ENCODE results near the gene CNTFR. TPM values are rescaled to one million over a fixed set of nuclear protein-coding genes. Genes with fewer than 3 reads are reported as not detected.

The CNTFR gene
- total RNA-seq, 1 experiment from 2014 or later, result not detected

DNA sequence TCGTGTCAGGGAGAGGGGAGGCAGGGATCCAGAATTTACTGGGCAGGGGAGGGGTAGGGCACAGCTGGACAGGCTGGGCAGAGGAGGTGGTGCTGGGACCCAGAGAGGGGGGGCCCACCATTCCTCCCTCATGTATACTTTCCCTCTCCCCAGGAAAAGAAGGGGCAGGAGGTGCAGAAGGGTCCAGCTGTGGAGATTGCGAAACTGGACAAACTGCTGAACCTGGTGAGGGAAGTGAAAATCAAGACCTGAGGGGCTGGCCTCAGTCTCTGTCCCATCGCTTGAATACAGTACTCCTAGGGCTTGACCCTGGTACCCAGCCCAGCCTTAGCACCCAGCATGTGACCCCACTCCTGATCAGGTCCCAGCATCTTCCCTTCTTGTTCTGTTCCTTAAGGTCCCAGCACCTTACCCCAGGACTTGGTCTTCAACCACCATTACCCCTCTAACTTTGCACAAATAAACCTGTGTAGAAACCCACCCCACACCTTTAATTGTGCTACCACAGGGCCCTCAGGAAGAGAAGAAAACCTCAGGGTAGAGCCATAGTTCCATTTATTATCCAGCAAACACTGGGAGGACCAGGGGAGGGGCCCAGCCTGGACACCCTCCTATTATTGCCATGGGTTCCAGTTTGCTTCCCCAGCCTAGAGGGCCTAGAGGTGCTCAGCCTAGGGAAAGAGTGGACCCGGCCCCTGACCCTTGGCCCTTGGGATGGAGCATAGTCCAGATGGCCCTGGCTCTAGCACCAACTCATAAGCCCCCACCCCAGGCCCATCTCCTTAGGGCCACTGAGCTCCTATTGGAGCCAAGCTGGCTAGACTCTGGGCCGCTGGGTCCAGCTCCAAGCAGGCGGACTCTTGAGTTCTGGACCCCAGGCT lies 68.8 kb downstream of the CNTFR start:
- TF ChIP-seq, protein P1, sequence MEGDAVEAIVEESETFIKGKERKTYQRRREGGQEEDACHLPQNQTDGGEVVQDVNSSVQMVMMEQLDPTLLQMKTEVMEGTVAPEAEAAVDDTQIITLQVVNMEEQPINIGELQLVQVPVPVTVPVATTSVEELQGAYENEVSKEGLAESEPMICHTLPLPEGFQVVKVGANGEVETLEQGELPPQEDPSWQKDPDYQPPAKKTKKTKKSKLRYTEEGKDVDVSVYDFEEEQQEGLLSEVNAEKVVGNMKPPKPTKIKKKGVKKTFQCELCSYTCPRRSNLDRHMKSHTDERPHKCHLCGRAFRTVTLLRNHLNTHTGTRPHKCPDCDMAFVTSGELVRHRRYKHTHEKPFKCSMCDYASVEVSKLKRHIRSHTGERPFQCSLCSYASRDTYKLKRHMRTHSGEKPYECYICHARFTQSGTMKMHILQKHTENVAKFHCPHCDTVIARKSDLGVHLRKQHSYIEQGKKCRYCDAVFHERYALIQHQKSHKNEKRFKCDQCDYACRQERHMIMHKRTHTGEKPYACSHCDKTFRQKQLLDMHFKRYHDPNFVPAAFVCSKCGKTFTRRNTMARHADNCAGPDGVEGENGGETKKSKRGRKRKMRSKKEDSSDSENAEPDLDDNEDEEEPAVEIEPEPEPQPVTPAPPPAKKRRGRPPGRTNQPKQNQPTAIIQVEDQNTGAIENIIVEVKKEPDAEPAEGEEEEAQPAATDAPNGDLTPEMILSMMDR (IDR thresholded peaks at IDR 0.05; ENCODE audit: unreplicated experiment), result no peak
- H3K27ac Mint-ChIP-seq (ENCODE audit: unreplicated experiment), result no peak overlapping the region
- H3K36me3 Mint-ChIP-seq (ENCODE audit: insufficient read depth, unreplicated experiment), result no peaks in the 10 kb centered on the region
- peaks cover 9% of the 10 kb centered on the region for H3K4me1 Mint-ChIP-seq (ENCODE audit: low read depth, unreplicated experiment)
- intact Hi-C loops (cut with micrococcal nuclease; ENCODE audit: unreplicated experiment), result no loop called here
- peaks cover 88% of the 10 kb centered on the region for H3K27me3 Mint-ChIP-seq (ENCODE audit: unreplicated experiment)
- H3K4me3 Mint-ChIP-seq (ENCODE audit: low read depth, unreplicated experiment), result no peak overlapping the region
- H3K9me3 Mint-ChIP-seq (ENCODE audit: low read depth, unreplicated experiment), result no peaks in the 10 kb centered on the region
- DNase-seq, result no peak
- CTCF ChIA-PET, result no interaction called here
- no TSS peak for BruUV-seq (replicated peaks)

DNA sequence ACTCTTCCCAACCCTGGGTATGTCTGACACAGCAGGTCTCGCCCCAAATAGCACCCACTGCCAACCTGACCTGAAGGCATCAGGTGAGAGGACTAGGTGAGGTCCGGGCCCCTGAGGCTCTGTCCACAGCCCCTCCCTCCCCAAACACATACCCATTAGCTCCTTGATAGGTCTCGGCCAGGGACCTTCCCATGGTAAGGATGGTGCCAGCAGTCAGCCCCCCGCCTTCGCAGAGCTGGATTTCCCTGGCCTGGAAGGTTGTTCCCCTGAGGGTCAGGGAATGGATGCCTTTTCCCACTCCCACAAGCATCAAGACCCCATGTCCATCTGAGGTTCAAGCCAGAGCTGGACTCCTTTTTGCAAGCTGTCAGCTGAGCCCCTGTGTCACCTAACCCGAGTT lies 69.4 kb downstream of the CNTFR start:
- Mint-ChIP-seq H3K36me3 (ENCODE audit: insufficient read depth, unreplicated experiment) (no peaks in the 10 kb centered on the region), H3K27ac (ENCODE audit: unreplicated experiment) (no peak overlapping the region), H3K4me3 (ENCODE audit: low read depth, unreplicated experiment) (no peak overlapping the region), H3K9me3 (ENCODE audit: low read depth, unreplicated experiment) (no peaks in the 10 kb centered on the region), H3K4me1 (ENCODE audit: low read depth, unreplicated experiment) (peaks cover 9% of the 10 kb centered on the region), H3K27me3 (ENCODE audit: unreplicated experiment) (peaks cover 88% of the 10 kb centered on the region)
- TF ChIP-seq, protein P1 (IDR thresholded peaks at IDR 0.05; ENCODE audit: unreplicated experiment), result no peak
- CTCF ChIA-PET, result no interaction called here
- intact Hi-C loops (cut with micrococcal nuclease; ENCODE audit: unreplicated experiment), result no loop called here
- BruUV-seq (replicated peaks), result no TSS peak
- no peak for DNase-seq

DNA sequence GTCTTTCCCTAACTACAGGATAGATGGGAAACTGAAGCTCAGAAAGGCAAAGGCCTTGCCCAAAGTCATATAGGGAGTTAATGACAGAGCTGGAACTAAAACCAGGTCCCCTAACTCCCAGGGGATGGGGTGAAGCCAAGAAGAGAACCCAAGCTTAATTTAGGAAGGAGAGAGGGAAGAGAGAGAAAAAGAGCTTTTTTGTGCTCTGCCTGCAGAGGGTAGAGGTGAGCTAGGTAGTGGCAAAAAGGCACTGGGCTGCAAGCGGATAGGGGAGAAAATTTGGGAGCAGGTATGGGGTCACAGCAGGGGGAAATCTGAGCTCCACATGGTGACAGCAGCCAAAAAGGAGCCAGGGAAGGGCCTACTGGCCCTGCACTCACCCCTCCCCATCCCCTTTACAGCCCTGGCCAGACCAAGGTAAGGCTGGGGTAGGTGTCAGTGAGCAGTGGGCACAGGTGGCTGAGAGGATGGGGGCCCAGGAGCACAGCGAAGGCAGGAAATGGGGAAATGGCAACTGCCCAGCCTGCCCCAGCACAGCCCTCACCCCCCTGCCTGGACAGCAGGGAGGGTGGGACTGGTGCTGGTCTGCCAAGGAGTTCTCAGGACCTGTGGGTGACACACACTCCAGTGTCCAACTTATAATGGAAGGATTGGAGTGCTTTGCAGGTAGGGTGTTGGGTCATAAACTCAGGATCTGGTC lies 70.1 kb downstream of the CNTFR start:
- Mint-ChIP-seq H3K27me3 (ENCODE audit: unreplicated experiment) (peaks cover 88% of the 10 kb centered on the region), H3K4me3 (ENCODE audit: low read depth, unreplicated experiment) (no peak overlapping the region), H3K36me3 (ENCODE audit: insufficient read depth, unreplicated experiment) (no peaks in the 10 kb centered on the region), H3K4me1 (ENCODE audit: low read depth, unreplicated experiment) (peaks cover 9% of the 10 kb centered on the region), H3K9me3 (ENCODE audit: low read depth, unreplicated experiment) (no peaks in the 10 kb centered on the region), H3K27ac (ENCODE audit: unreplicated experiment) (no peak overlapping the region)
- CTCF ChIA-PET, result interaction anchor here (0.7 to 0.9 kb wide), 2 partner anchors 19 to 72 kb away, joined by 3 read pairs; no protein-coding TSS in a partner anchor
- no TSS peak for BruUV-seq (replicated peaks)
- intact Hi-C loops (cut with micrococcal nuclease; ENCODE audit: unreplicated experiment), result no loop called here
- no peak for DNase-seq
- TF ChIP-seq, protein P1 (IDR thresholded peaks at IDR 0.05; ENCODE audit: unreplicated experiment), result no peak

DNA sequence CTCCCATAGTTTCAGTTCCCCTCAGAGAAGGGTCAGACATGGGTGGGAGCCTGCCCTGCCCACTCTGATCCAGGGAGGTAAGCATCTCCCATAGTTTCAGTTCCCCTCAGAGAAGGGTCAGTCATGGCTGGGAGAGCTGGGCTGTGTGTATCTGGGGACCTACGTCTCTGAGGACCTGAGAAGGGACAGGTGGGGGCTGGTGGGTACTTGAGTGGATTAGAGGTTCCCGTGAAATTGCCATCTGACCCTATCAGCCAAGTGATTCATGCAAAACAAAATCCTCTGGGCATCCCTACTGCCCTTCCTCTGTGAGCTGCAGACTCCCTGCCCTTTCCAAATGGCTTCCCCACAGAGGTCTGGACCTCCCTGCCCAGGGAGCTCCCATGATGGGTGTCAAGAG lies 70.6 kb downstream of the CNTFR start:
- BruUV-seq (replicated peaks), result no TSS peak
- Mint-ChIP-seq H3K4me3 (ENCODE audit: low read depth, unreplicated experiment) (no peak overlapping the region), H3K27ac (ENCODE audit: unreplicated experiment) (no peak overlapping the region), H3K9me3 (ENCODE audit: low read depth, unreplicated experiment) (no peaks in the 10 kb centered on the region), H3K36me3 (ENCODE audit: insufficient read depth, unreplicated experiment) (no peaks in the 10 kb centered on the region), H3K27me3 (ENCODE audit: unreplicated experiment) (peaks cover 86% of the 10 kb centered on the region), H3K4me1 (ENCODE audit: low read depth, unreplicated experiment) (peaks cover 9% of the 10 kb centered on the region)
- TF ChIP-seq, protein P1 (IDR thresholded peaks at IDR 0.05; ENCODE audit: unreplicated experiment), result no peak
- CTCF ChIA-PET, result interaction anchor here (0.7 to 0.9 kb wide), 2 partner anchors 20 to 73 kb away, joined by 3 read pairs; no protein-coding TSS in a partner anchor
- no peak for DNase-seq
- intact Hi-C loops (cut with micrococcal nuclease; ENCODE audit: unreplicated experiment), result no loop called here

Measured in Calu3 (cell line).